H1 (cell line): ENCODE data around the gene TAX1BP1.

Experiments used
- BACH1 ChIP-seq: IDR thresholded peaks from 2 replicates; pipeline ENCODE4 v1.6.1; 2012; ENCODE audit warnings: low read length, improper control_type of control experiment
- EP300 ChIP-seq, 2 experiments: IDR thresholded peaks; 1 replicate in 1 of 2; 2 replicates in 1 of 2; pipeline ENCODE4 v1.6.1; 2011 to 2012; ENCODE audit warnings: low read depth in 2 of 2, low read length in 2 of 2, mild to moderate bottlenecking in 2 of 2, borderline replicate concordance in 1 of 2, inconsistent platforms in 1 of 2, moderate library complexity in 1 of 2
- EZH2 ChIP-seq: fragments of 200-600 bp; sonication (generic); IDR thresholded peaks from 2 replicates; pipeline ENCODE4 v1.7.1; 2012; ENCODE audit warnings: low read depth, mild to moderate bottlenecking, moderate library complexity, low read length, inconsistent platforms; ENCODE audit not compliant: severe bottlenecking
- HDAC2 ChIP-seq, 2 experiments: fragments of 300-600 bp in 1 of 2; sonication (generic) in 1 of 2; IDR thresholded peaks; 2 replicates each; pipeline ENCODE4 v1.6.1; 2011 to 2012; ENCODE audit warnings: low read depth in 2 of 2, low read length in 2 of 2, mild to moderate bottlenecking in 2 of 2, moderate library complexity in 2 of 2, borderline replicate concordance in 1 of 2, inconsistent platforms in 1 of 2
- HDAC6 ChIP-seq: IDR thresholded peaks from one replicate; pipeline ENCODE4 v1.7.1; 2012; ENCODE audit warnings: low read depth, mild to moderate bottlenecking, inconsistent platforms, low read length, moderate library complexity
- JUN ChIP-seq: IDR thresholded peaks from 2 replicates; pipeline ENCODE4 v1.6.1; 2011; ENCODE audit warnings: low read depth, mild to moderate bottlenecking, improper control_type of control experiment, low read length
- JUND ChIP-seq: IDR thresholded peaks from 2 replicates; pipeline ENCODE4 v1.6.1; 2011; ENCODE audit warnings: mild to moderate bottlenecking, improper control_type of control experiment, low read length
- KDM5A ChIP-seq: fragments of 200-600 bp; IDR thresholded peaks from 2 replicates; pipeline ENCODE4 v1.7.1; 2012; ENCODE audit warnings: mild to moderate bottlenecking, low read length, inconsistent platforms, mixed read lengths
- POLR2A ChIP-seq, 2 experiments: IDR thresholded peaks; 1 replicate in 1 of 2; 2 replicates in 1 of 2; pipeline ENCODE4 v1.6.1; 2011; ENCODE audit warnings: low read depth in 2 of 2, low read length in 2 of 2, mild to moderate bottlenecking in 2 of 2; ENCODE audit errors: control extremely low read depth in 1 of 2
- POLR2AphosphoS5 ChIP-seq: IDR thresholded peaks from 2 replicates; pipeline ENCODE4 v1.6.1; 2011; ENCODE audit warnings: low read depth, low read length
- RBBP5 ChIP-seq: IDR thresholded peaks from 2 replicates; pipeline ENCODE4 v1.7.1; 2012; ENCODE audit warnings: low read depth, mild to moderate bottlenecking, inconsistent platforms, low read length, moderate library complexity, borderline replicate concordance
- TAF1 ChIP-seq: IDR thresholded peaks from 2 replicates; pipeline ENCODE4 v1.6.1; 2011; ENCODE audit warnings: mild to moderate bottlenecking, low read depth, low read length
- TF ChIP-seq, protein P1 (sequence below), 3 experiments: IDR thresholded peaks; 1 replicate in 2 of 3; 2 replicates in 1 of 3; pipeline versions ENCODE4 v1.5.1 to v1.6.1; 2011; ENCODE audit warnings: low read length in 3 of 3, mild to moderate bottlenecking in 3 of 3, inconsistent platforms in 2 of 3, low read depth in 1 of 3, moderate library complexity in 1 of 3; ENCODE audit not compliant: insufficient read depth in 1 of 3; ENCODE audit errors: control extremely low read depth in 1 of 3

DNA sequence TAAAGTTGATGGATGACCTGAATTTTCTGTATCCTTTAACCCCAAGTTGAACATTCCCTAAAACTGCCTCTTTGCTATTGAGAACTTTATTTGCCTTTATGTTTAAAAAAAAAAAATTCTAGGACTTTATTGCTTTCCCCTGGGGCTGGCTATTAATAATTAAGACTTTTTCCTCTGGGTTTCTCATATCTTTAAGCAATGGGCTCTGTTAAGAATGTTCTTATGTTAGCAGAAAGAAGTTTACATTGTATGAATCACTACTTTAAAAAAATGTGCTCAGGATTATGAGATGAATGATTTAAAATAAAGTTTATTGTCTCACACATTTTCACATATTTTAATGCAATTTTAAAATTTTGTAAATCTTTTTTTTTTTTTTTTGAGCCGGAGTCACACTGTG lies 19.5 kb downstream of the TAX1BP1 start:
- TF ChIP-seq EP300 (IDR thresholded peaks at IDR 0.05; ENCODE audit: borderline replicate concordance in 1 of 2, low read depth in 2 of 2, low read length in 2 of 2) (no peak), EZH2 (no peak), POLR2A (IDR thresholded peaks at IDR 0.05; ENCODE audit: control extremely low read depth in 1 of 2, low read depth in 2 of 2, low read length in 2 of 2) (no peak), BACH1 (no peak), HDAC6 (no peak), JUND (no peak), TAF1 (no peak), JUN (no peak), HDAC2 (IDR thresholded peaks at IDR 0.05; ENCODE audit: borderline replicate concordance in 1 of 2, low read depth in 2 of 2, low read length in 2 of 2) (no peak), POLR2AphosphoS5 (no peak), RBBP5 (no peak), KDM5A (no peak)
- TF ChIP-seq, protein P1, sequence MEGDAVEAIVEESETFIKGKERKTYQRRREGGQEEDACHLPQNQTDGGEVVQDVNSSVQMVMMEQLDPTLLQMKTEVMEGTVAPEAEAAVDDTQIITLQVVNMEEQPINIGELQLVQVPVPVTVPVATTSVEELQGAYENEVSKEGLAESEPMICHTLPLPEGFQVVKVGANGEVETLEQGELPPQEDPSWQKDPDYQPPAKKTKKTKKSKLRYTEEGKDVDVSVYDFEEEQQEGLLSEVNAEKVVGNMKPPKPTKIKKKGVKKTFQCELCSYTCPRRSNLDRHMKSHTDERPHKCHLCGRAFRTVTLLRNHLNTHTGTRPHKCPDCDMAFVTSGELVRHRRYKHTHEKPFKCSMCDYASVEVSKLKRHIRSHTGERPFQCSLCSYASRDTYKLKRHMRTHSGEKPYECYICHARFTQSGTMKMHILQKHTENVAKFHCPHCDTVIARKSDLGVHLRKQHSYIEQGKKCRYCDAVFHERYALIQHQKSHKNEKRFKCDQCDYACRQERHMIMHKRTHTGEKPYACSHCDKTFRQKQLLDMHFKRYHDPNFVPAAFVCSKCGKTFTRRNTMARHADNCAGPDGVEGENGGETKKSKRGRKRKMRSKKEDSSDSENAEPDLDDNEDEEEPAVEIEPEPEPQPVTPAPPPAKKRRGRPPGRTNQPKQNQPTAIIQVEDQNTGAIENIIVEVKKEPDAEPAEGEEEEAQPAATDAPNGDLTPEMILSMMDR (IDR thresholded peaks at IDR 0.05; ENCODE audit: control extremely low read depth in 1 of 3, insufficient read depth in 1 of 3, low read depth in 1 of 3, low read length in 3 of 3): no peak
